KOPT-K1 (cell line): ENCODE measurements around the gene EGR4.

ENCODE experiments used
- H3K27ac ChIP-seq: fragments of 200-600 bp; sonication (generic); 2 replicates; pipeline ENCODE4 v1.5.1; 2016; ENCODE audit warnings: antibody characterized with exemption, mild to moderate bottlenecking, low read depth, low read length; ENCODE audit not compliant: poor library complexity, severe bottlenecking
- H3K36me3 ChIP-seq: fragments of 200-600 bp; sonication (generic); 2 replicates; pipeline ENCODE4 v1.5.1; 2017; ENCODE audit warnings: antibody characterized with exemption, mild to moderate bottlenecking, low read length, moderate library complexity; ENCODE audit not compliant: insufficient read depth
- H3K9me3 ChIP-seq: fragments of 200-600 bp; sonication (generic); 2 replicates; pipeline ENCODE4 v1.5.1; 2017; ENCODE audit warnings: antibody characterized with exemption, low read length, mild to moderate bottlenecking; ENCODE audit not compliant: insufficient read depth, poor library complexity, severe bottlenecking

The EGR4 gene

GRCh38 chr2:73253901-73254300 is 39.4 kb downstream of the EGR4 start:
- H3K27ac ChIP-seq, result no peak overlapping the region
- peaks cover 94% of the 10 kb centered on the region for H3K36me3 ChIP-seq
- no peaks in the 10 kb centered on the region for H3K9me3 ChIP-seq

DNA sequence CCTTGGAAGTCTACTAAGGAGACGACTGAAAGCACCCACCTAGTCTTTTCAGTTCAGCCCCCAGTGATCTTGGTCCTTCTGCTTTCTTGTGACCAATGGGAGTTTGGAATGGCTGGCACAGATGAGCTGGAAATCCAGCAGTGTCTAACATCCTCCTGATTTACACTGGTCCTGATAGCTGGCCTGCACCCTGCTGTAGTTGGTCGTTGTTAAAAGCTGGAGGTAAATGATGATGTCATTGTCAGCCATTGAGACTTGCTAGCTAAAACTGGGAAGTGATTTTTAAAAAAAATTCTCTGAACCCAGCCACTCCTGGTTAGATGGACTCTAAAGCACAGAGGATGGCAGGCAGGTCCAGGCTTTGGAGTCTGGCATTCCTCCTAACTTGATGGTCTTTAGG is 39.9 kb downstream of the EGR4 start:
- peaks cover 94% of the 10 kb centered on the region for H3K36me3 ChIP-seq
- H3K9me3 ChIP-seq, result no peaks in the 10 kb centered on the region
- H3K27ac ChIP-seq, result no peak overlapping the region

GRCh38 chr2:73252238-73253027 is 40.9 kb downstream of the EGR4 start:
- H3K9me3 ChIP-seq, result no peaks in the 10 kb centered on the region
- no peak overlapping the region for H3K27ac ChIP-seq
- H3K36me3 ChIP-seq, result peaks cover 97% of the 10 kb centered on the region

DNA sequence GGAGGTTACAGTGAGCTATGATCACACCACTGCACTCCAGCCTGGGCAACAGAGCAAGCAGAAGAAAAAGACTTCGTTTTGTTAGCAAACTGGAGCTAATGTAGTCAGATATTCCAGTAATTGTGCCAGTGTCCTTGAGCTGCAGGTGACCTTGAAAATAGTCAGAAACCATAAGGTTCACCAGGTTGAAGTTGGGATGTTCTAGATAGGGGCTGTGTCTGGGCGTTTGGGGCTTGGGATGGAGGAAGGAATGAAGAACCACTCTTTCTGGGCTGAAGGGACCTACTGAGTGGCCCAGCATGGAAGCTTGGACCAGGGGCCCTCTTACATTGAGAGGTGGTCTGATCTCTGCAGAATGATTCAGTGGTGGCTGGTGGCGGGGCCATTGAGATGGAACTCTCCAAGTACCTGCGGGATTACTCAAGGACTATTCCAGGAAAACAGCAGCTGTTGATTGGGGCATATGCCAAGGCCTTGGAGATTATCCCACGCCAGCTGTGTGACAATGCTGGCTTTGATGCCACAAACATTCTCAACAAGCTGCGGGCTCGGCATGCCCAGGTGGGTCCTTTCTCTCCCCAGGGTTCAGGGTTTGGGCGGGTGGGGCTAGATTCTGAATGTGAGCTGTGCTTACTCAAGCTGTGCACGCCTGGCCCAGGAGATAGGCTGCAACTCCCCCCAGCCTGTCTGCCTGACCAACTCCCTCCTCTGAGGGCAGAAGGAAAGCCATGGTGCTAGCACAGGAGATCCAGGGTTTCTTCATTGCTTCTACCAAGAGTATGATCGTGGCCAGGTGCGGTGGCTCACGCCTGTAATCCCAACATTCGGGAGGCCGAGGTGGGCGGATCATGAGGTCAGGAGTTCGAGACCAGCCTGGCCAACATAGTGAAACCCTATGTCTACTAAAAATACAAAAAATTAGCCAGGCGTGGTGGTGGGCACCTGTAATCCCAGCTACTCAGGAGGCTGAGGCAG is 42.2 kb downstream of the EGR4 start:
- no peaks in the 10 kb centered on the region for H3K9me3 ChIP-seq
- H3K36me3 ChIP-seq, result peaks cover 100% of the 10 kb centered on the region
- H3K27ac ChIP-seq, result no peak overlapping the region

GRCh38 chr2:73249636-73250035 is 43.7 kb downstream of the EGR4 start:
- Histone ChIP-seq H3K36me3 (peaks cover 100% of the 10 kb centered on the region), H3K27ac (no peak overlapping the region), H3K9me3 (no peaks in the 10 kb centered on the region)

- peaks cover 100% of the 10 kb centered on the region for H3K36me3 ChIP-seq
- no peak overlapping the region for H3K27ac ChIP-seq
- H3K9me3 ChIP-seq, result no peaks in the 10 kb centered on the region
Observed at GRCh38 chr2:73246850-73247249, 46.5 kb downstream of the EGR4 start.

DNA sequence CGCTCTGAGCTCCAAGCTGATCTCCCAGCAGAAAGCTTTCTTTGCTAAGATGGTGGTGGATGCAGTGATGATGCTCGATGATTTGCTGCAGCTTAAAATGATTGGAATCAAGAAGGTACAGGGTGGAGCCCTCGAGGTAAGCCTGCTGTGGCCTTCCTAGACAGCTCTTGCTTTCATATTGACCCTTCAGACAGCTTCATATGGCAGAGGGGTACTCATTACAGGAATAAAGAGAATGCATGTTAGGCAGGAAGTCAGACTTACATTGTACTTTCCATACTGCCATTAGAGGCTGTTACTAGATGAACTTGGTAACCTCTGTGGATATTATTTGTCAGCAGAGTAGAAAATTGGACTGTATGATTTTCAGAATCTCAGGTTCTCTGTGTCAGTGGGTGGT is 48.8 kb downstream of the EGR4 start:
- Histone ChIP-seq H3K9me3 (no peaks in the 10 kb centered on the region), H3K27ac (no peak overlapping the region), H3K36me3 (peaks cover 100% of the 10 kb centered on the region)

- Histone ChIP-seq H3K9me3 (no peaks in the 10 kb centered on the region), H3K36me3 (peaks cover 100% of the 10 kb centered on the region), H3K27ac (no peak overlapping the region)
Observed at GRCh38 chr2:73243884-73244570, 49.3 kb downstream of the EGR4 start.
